Sigmoid colon (tissue), 7 donors: ENCODE measurements around the gene SPOCD1. TPM values are rescaled to one million over a fixed set of nuclear protein-coding genes. Genes with fewer than 3 reads are reported as not detected.

Experiments
- DNase-seq: peaks from one replicate; pipeline ENCODE4 v3.0.0-alpha.2; 2019
- H3K27ac ChIP-seq, 4 donors: fragments of 200-600 bp; sonication (generic); one replicate each; pipeline ENCODE4 v1.5.1; 2016 to 2019; ENCODE audit warnings: mild to moderate bottlenecking in 1 of 4
- H3K27me3 ChIP-seq, 3 donors: fragments of 200-600 bp; sonication (generic); one replicate each; pipeline ENCODE4 v1.5.1; 2019; ENCODE audit warnings: mild to moderate bottlenecking in 1 of 3
- H3K36me3 ChIP-seq, 4 donors: fragments of 200-600 bp; sonication (generic); one replicate each; pipeline ENCODE4 v1.5.1; 2016 to 2019
- H3K4me1 ChIP-seq, 4 donors: fragments of 200-600 bp; sonication (generic); one replicate each; pipeline ENCODE4 v1.5.1; 2017 to 2019
- H3K4me3 ChIP-seq, 4 donors: fragments of 200-600 bp; sonication (generic); one replicate each; pipeline ENCODE4 v1.5.1; 2017 to 2019; ENCODE audit warnings: mild to moderate bottlenecking in 2 of 4, moderate library complexity in 1 of 4
- H3K9me3 ChIP-seq, 4 donors: fragments of 200-600 bp in 3 of 4; sonication (generic) in 3 of 4; one replicate each; pipeline versions ENCODE4 v1.5.1 to v1.6.1; 2013 to 2019
- EP300 ChIP-seq, 4 donors: sonication (generic); formaldehyde crosslinking; IDR thresholded peaks; one replicate each; pipeline ENCODE4 v1.6.1; 2017; ENCODE audit warnings: antibody characterized with exemption in 4 of 4
- POLR2A ChIP-seq, 2 donors: fragments of 450-650 bp; IDR thresholded peaks; one replicate each; pipeline ENCODE4 v1.6.1; 2016; ENCODE audit warnings: antibody characterized with exemption in 2 of 2, mild to moderate bottlenecking in 2 of 2, moderate library complexity in 2 of 2
- POLR2AphosphoS5 ChIP-seq, 4 donors: sonication (generic); formaldehyde crosslinking; IDR thresholded peaks; one replicate each; pipeline ENCODE4 v1.6.1; 2017; ENCODE audit warnings: antibody characterized with exemption in 4 of 4
- WGBS, 2 donors: extraction: QIAGEN DNeasy Blood & Tissue Kit; methylation state at CpG; one replicate each; pipeline ENCODE4 v1.1.7; 2013; 5-methylcytosine and 5-hydroxymethylcytosine counted together
- intact Hi-C: fragments of 100-400 bp; cut with DNase I; formaldehyde crosslinking; loops from one replicate; pipeline ENCODE4 v1.15.1; 2023
- polyA plus RNA-seq, 3 donors: library from polyadenylated mRNA; stranded (reverse); fragments of 200-250 nt; gene quantifications; one replicate each; pipeline ENCODE4 v1.2.3, GENCODE V29; 2013
- total RNA-seq, 4 donors: library from RNA; depleted of rRNA; stranded (reverse); fragments of >200 nt; gene quantifications; one replicate each; pipeline ENCODE4 v1.1.0, GENCODE V29; 2016
- TF ChIP-seq, protein P1 (sequence below), 4 experiments: fragments of 450-650 bp in 3 of 4; fragments of 200-600 bp in 1 of 4; IDR thresholded peaks; one replicate each; pipeline ENCODE4 v1.5.1; 2016 to 2019; ENCODE audit warnings: antibody characterized with exemption in 4 of 4, mild to moderate bottlenecking in 3 of 4, moderate library complexity in 2 of 4
- donor health status: healthy with polysubstance abuse.
- donor health status: Bipolar disorder and iron deficiency.
- donor health status: healthy.

Gene SPOCD1
- total and polyA plus RNA-seq, 7 donors, result 0.14 to 0.70 (median 0.55) TPM; not detected in 4

DNA sequence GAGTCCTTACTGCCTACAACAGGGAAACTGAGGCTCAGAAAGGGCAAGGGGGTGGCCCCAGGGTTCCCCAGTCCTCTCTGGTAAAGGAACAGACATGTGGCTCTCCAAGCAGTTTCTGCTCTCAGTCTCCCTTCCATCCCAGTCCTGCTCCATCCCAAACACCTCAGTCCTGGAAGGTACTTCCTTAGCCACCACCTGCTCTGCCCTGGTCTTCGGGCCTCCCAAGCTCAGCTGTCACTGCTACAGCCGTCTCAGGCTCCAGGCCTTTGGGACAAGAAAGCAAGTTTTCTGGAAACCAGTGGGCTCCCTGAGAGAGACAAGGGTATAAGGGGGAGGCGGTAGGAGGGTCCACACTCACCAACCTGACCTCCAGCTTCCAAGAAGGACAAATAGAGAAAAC, 28.6 kb downstream of the SPOCD1 start:
- intact Hi-C loops, result loop anchor here (5.0 kb wide), 2 partner anchors 140 to 225 kb away; no protein-coding TSS in a partner anchor
- peaks cover 0 to 10% (median 4%) of the 10 kb centered on the region in 4 donors for H3K4me1 ChIP-seq
- no peaks in the 10 kb centered on the region for H3K27me3 ChIP-seq
- WGBS, 2 donors, result 90% methylated on average over 3 of the region's 3 CpGs
- peak; percentile 54 for DNase-seq
- H3K36me3 ChIP-seq, result no peaks in the 10 kb centered on the region
- H3K27ac ChIP-seq, result peak overlapping the region in 3 of 4 donors; percentile 80 to 84 (median 81)
- no peak for TF ChIP-seq POLR2A (IDR thresholded peaks at IDR 0.05)
- TF ChIP-seq, protein P1, sequence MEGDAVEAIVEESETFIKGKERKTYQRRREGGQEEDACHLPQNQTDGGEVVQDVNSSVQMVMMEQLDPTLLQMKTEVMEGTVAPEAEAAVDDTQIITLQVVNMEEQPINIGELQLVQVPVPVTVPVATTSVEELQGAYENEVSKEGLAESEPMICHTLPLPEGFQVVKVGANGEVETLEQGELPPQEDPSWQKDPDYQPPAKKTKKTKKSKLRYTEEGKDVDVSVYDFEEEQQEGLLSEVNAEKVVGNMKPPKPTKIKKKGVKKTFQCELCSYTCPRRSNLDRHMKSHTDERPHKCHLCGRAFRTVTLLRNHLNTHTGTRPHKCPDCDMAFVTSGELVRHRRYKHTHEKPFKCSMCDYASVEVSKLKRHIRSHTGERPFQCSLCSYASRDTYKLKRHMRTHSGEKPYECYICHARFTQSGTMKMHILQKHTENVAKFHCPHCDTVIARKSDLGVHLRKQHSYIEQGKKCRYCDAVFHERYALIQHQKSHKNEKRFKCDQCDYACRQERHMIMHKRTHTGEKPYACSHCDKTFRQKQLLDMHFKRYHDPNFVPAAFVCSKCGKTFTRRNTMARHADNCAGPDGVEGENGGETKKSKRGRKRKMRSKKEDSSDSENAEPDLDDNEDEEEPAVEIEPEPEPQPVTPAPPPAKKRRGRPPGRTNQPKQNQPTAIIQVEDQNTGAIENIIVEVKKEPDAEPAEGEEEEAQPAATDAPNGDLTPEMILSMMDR (IDR thresholded peaks at IDR 0.05), result no peak
- TF ChIP-seq POLR2AphosphoS5 (IDR thresholded peaks at IDR 0.05), result no peak
- no peak for TF ChIP-seq EP300 (IDR thresholded peaks at IDR 0.05)
- no peaks in the 10 kb centered on the region for H3K9me3 ChIP-seq
- H3K4me3 ChIP-seq, result no peak overlapping the region

DNA sequence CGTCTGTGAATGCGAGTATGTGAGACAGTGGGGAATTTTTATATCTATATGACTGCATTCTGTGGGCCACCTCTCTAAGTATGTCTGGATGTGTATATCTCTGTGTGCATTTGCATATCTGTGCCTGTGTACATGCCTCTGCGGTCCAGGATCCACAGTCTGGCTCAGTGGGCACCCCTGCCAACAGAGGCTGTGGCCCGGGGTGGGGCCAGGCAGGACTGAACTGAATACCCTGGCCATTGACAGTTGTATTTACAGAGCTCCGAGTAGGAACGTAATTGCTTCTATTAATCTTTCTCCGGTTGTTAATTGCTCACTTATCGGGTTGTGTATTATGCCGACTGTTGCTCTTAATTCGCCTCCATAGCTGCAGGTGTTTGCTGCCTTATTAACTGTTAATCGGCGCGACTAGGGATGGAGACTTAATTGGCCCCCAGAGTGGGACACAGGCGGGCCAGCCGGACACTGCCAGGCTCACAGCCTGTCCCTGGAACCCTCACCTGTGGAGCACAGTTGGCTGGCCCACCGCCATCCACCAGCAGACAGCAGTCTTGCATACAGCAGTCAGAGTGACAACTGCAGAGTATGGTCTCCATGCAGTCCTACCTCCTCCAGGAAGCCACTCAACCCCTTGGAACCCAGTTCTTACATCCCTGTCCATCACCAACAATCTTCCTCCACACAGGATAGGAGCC, 29.3 kb downstream of the SPOCD1 start:
- 90% methylated on average over 16 of the region's 16 CpGs for WGBS, 2 donors
- no peak overlapping the region for H3K4me3 ChIP-seq
- no peak overlapping the region for H3K27ac ChIP-seq
- no peaks in the 10 kb centered on the region for H3K27me3 ChIP-seq
- no peaks in the 10 kb centered on the region for H3K36me3 ChIP-seq
- peaks cover 0 to 17% (median 4%) of the 10 kb centered on the region in 4 donors for H3K4me1 ChIP-seq
- no peaks in the 10 kb centered on the region for H3K9me3 ChIP-seq
- peak; percentile 70 for DNase-seq
- intact Hi-C loops, result loop anchor here (5.0 kb wide), 2 partner anchors 139 to 224 kb away; no protein-coding TSS in a partner anchor
- no peak for TF ChIP-seq EP300 (IDR thresholded peaks at IDR 0.05)
- TF ChIP-seq POLR2A (IDR thresholded peaks at IDR 0.05), result no peak
- TF ChIP-seq POLR2AphosphoS5 (IDR thresholded peaks at IDR 0.05), result no peak
- TF ChIP-seq, protein P1 (IDR thresholded peaks at IDR 0.05), result no peak

DNA sequence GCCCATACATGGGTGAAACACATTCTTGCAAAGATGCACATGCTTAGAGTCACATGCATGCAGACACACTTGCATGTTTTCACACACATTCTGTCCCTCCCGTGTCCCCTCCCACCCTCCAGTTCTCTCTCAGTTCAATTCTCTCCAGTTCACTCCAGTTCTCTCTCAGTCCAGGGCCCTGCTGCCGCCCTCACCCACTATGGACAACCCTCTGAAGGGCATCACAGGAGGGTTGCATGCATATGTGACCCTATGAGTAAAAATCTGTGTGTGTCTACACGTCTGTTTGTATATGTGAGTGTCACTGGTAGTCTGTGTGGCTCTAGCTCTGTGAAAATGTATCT, 29.9 kb downstream of the SPOCD1 start:
- DNase-seq, result peak; percentile 14
- peaks cover 0 to 19% (median 4%) of the 10 kb centered on the region in 4 donors for H3K4me1 ChIP-seq
- TF ChIP-seq EP300 (IDR thresholded peaks at IDR 0.05), result no peak
- TF ChIP-seq POLR2A (IDR thresholded peaks at IDR 0.05), result no peak
- TF ChIP-seq, protein P1 (IDR thresholded peaks at IDR 0.05), result no peak
- TF ChIP-seq POLR2AphosphoS5 (IDR thresholded peaks at IDR 0.05), result no peak
- intact Hi-C loops, result loop anchor here (5.0 kb wide), 2 partner anchors 139 to 224 kb away; no protein-coding TSS in a partner anchor
- no peaks in the 10 kb centered on the region for H3K27me3 ChIP-seq
- H3K27ac ChIP-seq, result no peak overlapping the region
- H3K9me3 ChIP-seq, result no peaks in the 10 kb centered on the region
- H3K4me3 ChIP-seq, result no peak overlapping the region
- H3K36me3 ChIP-seq, result no peaks in the 10 kb centered on the region
- WGBS, 2 donors, result 86 to 87% methylated on average over 3 of the region's 3 CpGs

DNA sequence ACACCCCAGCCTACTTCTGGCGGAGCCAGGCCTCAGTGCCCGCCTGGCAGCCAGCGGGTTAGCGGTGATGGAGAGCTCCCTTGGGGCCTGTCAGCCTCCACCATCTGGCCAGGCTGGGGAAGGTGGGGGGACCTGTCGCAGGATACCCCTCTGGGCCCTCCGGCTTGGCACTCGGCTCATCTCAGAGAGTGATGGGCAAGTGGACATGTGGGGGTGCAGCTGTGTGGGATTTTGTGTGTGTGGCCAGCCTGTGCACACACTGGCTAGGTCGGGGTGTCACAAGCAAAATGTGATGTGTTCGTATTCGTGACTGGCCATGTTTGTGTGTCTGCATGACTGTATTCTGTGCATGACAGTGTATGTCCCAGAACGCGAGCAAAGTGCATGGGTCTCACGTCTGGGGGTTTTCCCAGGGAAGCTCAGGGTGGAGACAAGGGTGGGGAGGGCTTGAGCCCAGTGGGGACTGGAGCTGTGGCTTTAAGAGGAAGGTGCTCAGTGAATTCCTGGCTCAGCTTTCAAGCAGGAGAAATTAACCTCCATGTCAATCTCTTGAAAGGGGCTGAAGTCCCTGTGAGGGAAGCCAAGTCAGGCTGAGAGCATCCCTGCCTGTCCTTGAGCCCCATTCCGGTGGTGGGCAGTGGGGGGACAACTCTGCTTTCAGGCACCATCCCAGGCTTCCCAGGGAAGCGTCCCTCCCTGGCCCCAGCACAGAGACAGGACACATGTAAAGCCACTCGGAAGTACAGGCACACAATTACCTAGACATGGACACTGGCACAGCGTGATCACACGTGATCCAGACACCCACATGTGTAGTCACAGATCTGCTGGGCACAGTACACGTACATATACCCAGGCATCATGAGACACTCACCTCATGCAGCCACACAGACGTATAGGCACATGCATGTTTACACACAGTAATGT, 30.5 kb downstream of the SPOCD1 start:
- Histone ChIP-seq H3K36me3 (no peaks in the 10 kb centered on the region), H3K27ac (no peak overlapping the region), H3K4me1 (peaks cover 0 to 19% (median 4%) of the 10 kb centered on the region in 4 donors), H3K4me3 (no peak overlapping the region), H3K9me3 (no peaks in the 10 kb centered on the region), H3K27me3 (no peaks in the 10 kb centered on the region)
- peak; percentile 62 for DNase-seq
- intact Hi-C loops, result loop anchor here (5.0 kb wide), 2 partner anchors 138 to 223 kb away; no protein-coding TSS in a partner anchor
- no peak for TF ChIP-seq POLR2AphosphoS5 (IDR thresholded peaks at IDR 0.05)
- 69 to 70% methylated on average over 20 of the region's 20 CpGs for WGBS, 2 donors
